ENCODE data around the gene ALPK1.
"Not testable (repeated sequence)": the region's sequence is repeated elsewhere in the genome, so short reads cannot be mapped to it uniquely, and the experiment has no call there.

The ALPK1 gene

DNA sequence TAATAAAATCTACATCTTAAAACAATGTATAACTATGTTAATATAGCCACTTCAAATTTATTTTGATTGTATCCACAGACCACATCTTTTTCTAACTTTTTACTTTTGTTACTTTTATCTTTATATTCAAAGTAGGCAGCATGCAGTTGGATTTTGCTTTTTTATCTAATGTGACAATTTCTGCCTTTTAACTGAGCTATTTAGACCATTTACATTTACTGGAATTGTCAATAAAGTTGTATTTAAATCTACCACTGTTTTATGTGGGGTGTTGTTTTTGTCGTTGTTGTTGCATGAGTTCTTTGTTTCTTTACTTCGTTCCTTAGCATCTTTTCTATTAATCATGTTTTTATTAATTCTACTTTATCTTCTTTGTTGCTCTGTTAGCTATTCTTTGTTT, 176.8 kb downstream of the ALPK1 start:
- no peak for DNase-seq

DNA sequence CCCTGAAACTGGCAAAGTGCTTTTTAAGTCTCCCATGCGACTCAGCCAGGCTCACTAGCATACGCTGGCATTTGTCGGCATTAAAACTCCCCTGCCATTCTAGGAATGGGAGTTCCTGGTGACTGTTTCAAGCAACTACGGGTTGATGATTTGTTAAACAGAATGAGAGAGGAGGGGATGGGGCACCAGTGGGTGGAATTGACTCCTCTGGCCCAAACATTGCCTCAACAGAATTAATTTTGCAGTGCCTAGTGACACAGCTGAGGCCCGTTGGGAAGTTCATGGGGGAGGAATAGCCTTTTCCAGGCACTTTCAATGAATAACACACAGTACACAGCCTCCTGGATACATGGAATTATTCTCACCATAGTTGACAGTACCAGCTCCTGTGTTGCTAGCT, 188.8 kb downstream of the ALPK1 start:
- DNase-seq: no peak

- DNase-seq: not testable (repeated sequence)
Measured at GRCh38 chr4:112490808-112491207, 193.6 kb downstream of the ALPK1 start.
